Chondrocyte (in vitro differentiated cells): Measurements from ENCODE around the gene CTNNB1. TPM values are rescaled to one million over a fixed set of nuclear protein-coding genes. Genes with fewer than 3 reads are reported as not detected.

Experiments
- DNase-seq: peaks from one replicate; pipeline ENCODE4 v3.0.0; 2021; ENCODE audit warnings: mixed read lengths, low spot score
- H3K27ac Mint-ChIP-seq: one replicate; pipeline ENCODE4 v1.8.0; 2021; ENCODE audit warnings: mild to moderate bottlenecking, moderate library complexity, mixed read lengths; ENCODE audit not compliant: unreplicated experiment
- H3K27me3 Mint-ChIP-seq: 2 replicates; pipeline ENCODE4 v1.8.0; 2021; ENCODE audit warnings: low read depth, mixed read lengths
- H3K36me3 Mint-ChIP-seq: 2 replicates; pipeline ENCODE4 v1.8.0; 2021; ENCODE audit warnings: low read depth, mixed read lengths
- H3K4me1 Mint-ChIP-seq: 2 replicates; pipeline ENCODE4 v1.8.0; 2021; ENCODE audit warnings: low read depth, mild to moderate bottlenecking, mixed read lengths
- H3K4me3 Mint-ChIP-seq: one replicate; pipeline ENCODE4 v1.8.0; 2021; ENCODE audit warnings: mild to moderate bottlenecking, moderate library complexity, mixed read lengths; ENCODE audit not compliant: unreplicated experiment
- H3K9me3 Mint-ChIP-seq: 2 replicates; pipeline ENCODE4 v1.8.0; 2021; ENCODE audit warnings: low read depth, mixed read lengths
- CTCF ChIP-seq: fragments of 200-600 bp; sonication (generic); IDR thresholded peaks from 2 replicates; pipeline ENCODE4 v1.5.0; 2021; ENCODE audit warnings: antibody characterized with exemption, mild to moderate bottlenecking, moderate library complexity
- total RNA-seq: library from RNA; stranded (reverse); gene quantifications from 3 replicates; pipeline ENCODE4 v1.2.1, GENCODE V29; 2021

The CTNNB1 gene
- total RNA-seq, 1 donor from 2014 or later: 487 TPM

GRCh38 chr3:41173926-41174885 lies 25.1 kb upstream of the CTNNB1 start:
- DNase-seq: no peak
- Mint-ChIP-seq H3K27ac (no peak overlapping the region), H3K27me3 (peaks cover 5% of the 10 kb centered on the region), H3K4me3 (no peak overlapping the region), H3K36me3 (no peaks in the 10 kb centered on the region), H3K4me1 (peaks cover 28% of the 10 kb centered on the region), H3K9me3 (no peaks in the 10 kb centered on the region)
- TF ChIP-seq CTCF: no peak

- H3K4me1 Mint-ChIP-seq: peaks cover 26% of the 10 kb centered on the region
- no peak overlapping the region for H3K4me3 Mint-ChIP-seq
- no peak for TF ChIP-seq CTCF
- peaks cover 5% of the 10 kb centered on the region for H3K27me3 Mint-ChIP-seq
- H3K27ac Mint-ChIP-seq: no peak overlapping the region
- no peaks in the 10 kb centered on the region for H3K36me3 Mint-ChIP-seq
- no peaks in the 10 kb centered on the region for H3K9me3 Mint-ChIP-seq
- DNase-seq: no peak
Measured at GRCh38 chr3:41175365-41175764, 23.9 kb upstream of the CTNNB1 start.

GRCh38 chr3:41176596-41176995 lies 22.7 kb upstream of the CTNNB1 start:
- no peak for DNase-seq
- H3K9me3 Mint-ChIP-seq: no peaks in the 10 kb centered on the region
- H3K27ac Mint-ChIP-seq: no peak overlapping the region
- peaks cover 3% of the 10 kb centered on the region for H3K27me3 Mint-ChIP-seq
- H3K4me1 Mint-ChIP-seq: peaks cover 30% of the 10 kb centered on the region
- no peaks in the 10 kb centered on the region for H3K36me3 Mint-ChIP-seq
- no peak overlapping the region for H3K4me3 Mint-ChIP-seq
- TF ChIP-seq CTCF: no peak

- Mint-ChIP-seq H3K27ac (no peak overlapping the region), H3K27me3 (peaks cover 2% of the 10 kb centered on the region), H3K36me3 (peaks cover 1% of the 10 kb centered on the region), H3K9me3 (no peaks in the 10 kb centered on the region), H3K4me3 (no peak overlapping the region), H3K4me1 (peaks cover 30% of the 10 kb centered on the region)
- TF ChIP-seq CTCF: no peak
- no peak for DNase-seq
Measured at GRCh38 chr3:41178576-41178975, 20.7 kb upstream of the CTNNB1 start.

DNA sequence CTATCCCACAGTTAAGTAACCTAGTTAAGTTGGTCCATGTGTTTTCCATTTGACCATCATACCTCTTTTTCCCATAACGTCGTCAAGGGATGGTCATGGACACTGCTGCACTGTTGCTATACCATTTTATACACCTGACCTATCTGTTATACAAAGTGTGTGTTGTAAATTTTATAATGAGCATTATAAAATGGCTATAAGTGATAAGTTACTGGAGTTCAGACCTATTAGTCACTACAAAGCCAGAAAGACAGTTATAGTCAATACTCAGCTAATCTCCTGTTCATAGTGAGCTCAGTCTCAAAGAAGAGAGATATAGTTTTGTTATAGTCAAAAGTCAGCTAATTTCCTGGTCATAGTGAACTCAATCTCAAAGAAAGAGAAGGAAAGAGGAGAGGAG lies 18.9 kb upstream of the CTNNB1 start:
- Mint-ChIP-seq H3K27me3 (peaks cover 5% of the 10 kb centered on the region), H3K27ac (no peak overlapping the region), H3K9me3 (no peaks in the 10 kb centered on the region), H3K4me3 (no peak overlapping the region), H3K4me1 (peaks cover 17% of the 10 kb centered on the region), H3K36me3 (peaks cover 1% of the 10 kb centered on the region)
- no peak for TF ChIP-seq CTCF
- no peak for DNase-seq
